H1 (cell line): ENCODE results near the gene CTIF.

Experiments
- ATF2 ChIP-seq: IDR thresholded peaks from 2 replicates; pipeline ENCODE4 v1.6.1; 2012; ENCODE audit warnings: low read length, inconsistent platforms
- CBX8 ChIP-seq: fragments of 300-800, 300-1000 bp; sonication (generic); IDR thresholded peaks from 2 replicates; pipeline ENCODE4 v1.7.1; 2016; ENCODE audit warnings: low read depth, low read length, borderline replicate concordance
- POLR2A ChIP-seq, 2 experiments: IDR thresholded peaks; 1 replicate in 1 of 2; 2 replicates in 1 of 2; pipeline ENCODE4 v1.6.1; 2011; ENCODE audit warnings: low read depth in 2 of 2, low read length in 2 of 2, mild to moderate bottlenecking in 2 of 2; ENCODE audit errors: control extremely low read depth in 1 of 2

GRCh38 chr18:48836231-48836805 lies 297.5 kb downstream of the CTIF start:
- TF ChIP-seq POLR2A (IDR thresholded peaks at IDR 0.05; ENCODE audit: control extremely low read depth in 1 of 2, low read depth in 2 of 2, low read length in 2 of 2): no peak
- TF ChIP-seq ATF2: no peak
- no peak for TF ChIP-seq CBX8
